Amniotic epithelial cell (primary cell): ENCODE results near the gene RNU1-2.
A peak's percentile ranks its signal among the peaks of the same experiment; 100 is the strongest.
"Not testable (repeated sequence)": the region's sequence is repeated elsewhere in the genome, so short reads cannot be mapped to it uniquely, and the experiment has no call there.

Experiments
- DNase-seq: peaks from one replicate; pipeline ENCODE4 v3.0.0-alpha.2; 2010; ENCODE audit warnings: low read depth

RNU1-2 gene

GRCh38 chr1:16895598-16896315 lies at the start of gene RNU1-2:
Gene RNU1-2, plus strand, starts transcription at chr1:16895980.
- DNase-seq = peak; percentile 100

GRCh38 chr1:16856201-16856600 lies 39.6 kb upstream of the RNU1-2 start:
- peak; percentile 66 for DNase-seq

- DNase-seq = not testable (repeated sequence)
These were observed 36.4 kb upstream of the RNU1-2 start for GRCh38 chr1:16859167-16860041.

GRCh38 chr1:16860048-16860447 lies 35.7 kb upstream of the RNU1-2 start:
- DNase-seq = peak; percentile 51

- DNase-seq = peak; percentile 32
These were observed 33.9 kb upstream of the RNU1-2 start for GRCh38 chr1:16861832-16862245.

GRCh38 chr1:16862415-16862814 lies 33.4 kb upstream of the RNU1-2 start:
- DNase-seq = not testable (repeated sequence)

GRCh38 chr1:16863024-16863423 lies 32.8 kb upstream of the RNU1-2 start:
- not testable (repeated sequence) for DNase-seq

GRCh38 chr1:16866926-16867707 lies 28.7 kb upstream of the RNU1-2 start:
- DNase-seq = not testable (repeated sequence)

GRCh38 chr1:16868787-16869186 lies 27.0 kb upstream of the RNU1-2 start:
- DNase-seq = not testable (repeated sequence)

GRCh38 chr1:16869996-16870395 lies 25.8 kb upstream of the RNU1-2 start:
- DNase-seq = not testable (repeated sequence)

- DNase-seq = not testable (repeated sequence)
These were observed 24.6 kb upstream of the RNU1-2 start for GRCh38 chr1:16871171-16871570.

GRCh38 chr1:16872152-16873075 lies 23.4 kb upstream of the RNU1-2 start:
- DNase-seq = peak; percentile 80

- not testable (repeated sequence) for DNase-seq
These were observed 22.5 kb upstream of the RNU1-2 start for GRCh38 chr1:16873076-16873879.

GRCh38 chr1:16874968-16875765 lies 20.6 kb upstream of the RNU1-2 start:
- peak; percentile 3 for DNase-seq

GRCh38 chr1:16881742-16882141 lies 14.0 kb upstream of the RNU1-2 start:
- not testable (repeated sequence) for DNase-seq

GRCh38 chr1:16882986-16883385 lies 12.8 kb upstream of the RNU1-2 start:
- no peak for DNase-seq

- DNase-seq = not testable (repeated sequence)
These were observed 11.3 kb upstream of the RNU1-2 start for GRCh38 chr1:16884487-16884886.

GRCh38 chr1:16886860-16887605 lies 8.7 kb upstream of the RNU1-2 start:
- DNase-seq = no peak
